Stimulated activated CD4-positive, alpha-beta T cell treated with anti-CD3 and anti-CD28 coated beads, Interleukin-4, amount 100 ng/mL, for 48 hours (primary cell): Measurements from ENCODE around the gene MEGF10.
"Not testable (repeated sequence)": the region's sequence is repeated elsewhere in the genome, so short reads cannot be mapped to it uniquely, and the experiment has no call there.

ENCODE experiments used
- DNase-seq, 2 donors: peaks; one replicate each; pipeline ENCODE4 v3.0.0-alpha.2; 2020; ENCODE audit warnings: low read depth in 2 of 2

MEGF10 gene

GRCh38 chr5:127297348-127298035 lies 6.9 kb downstream of the MEGF10 start:
- no peak for DNase-seq

- DNase-seq, result no peak
These were observed 7.4 kb downstream of the MEGF10 start for GRCh38 chr5:127298036-127298429.

GRCh38 chr5:127298656-127299055 lies 8.1 kb downstream of the MEGF10 start:
- no peak for DNase-seq

GRCh38 chr5:127299678-127300077 lies 9.1 kb downstream of the MEGF10 start:
- no peak for DNase-seq

- no peak for DNase-seq
These were observed 11.9 kb downstream of the MEGF10 start for GRCh38 chr5:127302509-127302908.

GRCh38 chr5:127303404-127303803 lies 12.8 kb downstream of the MEGF10 start:
- no peak for DNase-seq

- DNase-seq, result no peak
These were observed 14.9 kb downstream of the MEGF10 start for GRCh38 chr5:127305493-127305892.

- DNase-seq, result no peak
These were observed 15.4 kb downstream of the MEGF10 start for GRCh38 chr5:127306036-127306435.

GRCh38 chr5:127306647-127307046 lies 16.1 kb downstream of the MEGF10 start:
- no peak for DNase-seq

GRCh38 chr5:127307868-127308267 lies 17.3 kb downstream of the MEGF10 start:
- DNase-seq, result no peak

GRCh38 chr5:127308325-127308724 lies 17.7 kb downstream of the MEGF10 start:
- not testable (repeated sequence) for DNase-seq

- DNase-seq, result no peak
These were observed 18.3 kb downstream of the MEGF10 start for GRCh38 chr5:127308945-127309344.

- DNase-seq, result no peak
These were observed 20.8 kb downstream of the MEGF10 start for GRCh38 chr5:127311349-127311748.

- no peak for DNase-seq
These were observed 21.4 kb downstream of the MEGF10 start for GRCh38 chr5:127311781-127312525.

- no peak for DNase-seq
These were observed 22.8 kb downstream of the MEGF10 start for GRCh38 chr5:127313379-127313778.

GRCh38 chr5:127313847-127314473 lies 23.4 kb downstream of the MEGF10 start:
- DNase-seq, result peak; percentile 37 to 67

GRCh38 chr5:127316011-127316410 lies 25.4 kb downstream of the MEGF10 start:
- no peak for DNase-seq

GRCh38 chr5:127317385-127317784 lies 26.8 kb downstream of the MEGF10 start:
- not testable (repeated sequence) for DNase-seq

GRCh38 chr5:127320032-127320965 lies 29.7 kb downstream of the MEGF10 start:
- no peak for DNase-seq

GRCh38 chr5:127321465-127321864 lies 30.9 kb downstream of the MEGF10 start:
- no peak for DNase-seq

GRCh38 chr5:127322403-127322802 lies 31.8 kb downstream of the MEGF10 start:
- DNase-seq, result no peak

- DNase-seq, result no peak
These were observed 34.2 kb downstream of the MEGF10 start for GRCh38 chr5:127324756-127325155.
